Measurements from ENCODE around the gene LYZL2. TPM values are rescaled to one million over a fixed set of nuclear protein-coding genes. Genes with fewer than 3 reads are reported as not detected.

LYZL2 gene
- total and polyA plus RNA-seq, 9 of the 15 experiments (the other 6 are each of a cell fraction or from before 2014, with no cell fraction given) = not detected

GRCh38 chr10:30583778-30584415, 45.7 kb downstream of the LYZL2 start:
- H4K20me1 ChIP-seq (replicated peaks; ENCODE audit: control insufficient read depth, insufficient read depth, low read length) = no peaks in the 10 kb centered on the region
- DNase-seq (ENCODE audit: extremely low read depth in 1 of 4, low spot score in 3 of 4) (peak; percentile 19 to 62 (median 36)), ATAC-seq (peak; percentile 76), FAIRE-seq (peak; percentile 89)
- peak overlapping the region; percentile 34 for H3K4me3 ChIP-seq
- peak overlapping the region; percentile 88 for H3K4me2 ChIP-seq (ENCODE audit: insufficient read depth, low read length)
- H3K4me1 ChIP-seq (replicated peaks in 1 of 2; ENCODE audit: control insufficient read depth in 2 of 2, insufficient read depth in 2 of 2, low read length in 2 of 2) = peaks cover 9 to 16% of the 10 kb centered on the region in 2 experiments; a peak in 3 of 5 replicates
- H3K36me3 ChIP-seq (ENCODE audit: control insufficient read depth, insufficient read depth, low read length) = no peaks in the 10 kb centered on the region
- no peaks in the 10 kb centered on the region for H3K27me3 ChIP-seq (ENCODE audit: control insufficient read depth in 2 of 2, insufficient read depth in 2 of 2, low read length in 2 of 2)
- no peaks in the 10 kb centered on the region for H3K79me2 ChIP-seq (ENCODE audit: control insufficient read depth, insufficient read depth, low read length)
- BruUV-seq (replicated peaks) = no TSS peak
- ChIA-PET CTCF (ENCODE audit: low intra/inter-chr PET ratio) (no interaction called here), POLR2A (interaction anchor here (0.6 to 1.8 kb wide), 8 partner anchors 12 to 151 kb away, joined by 3 to 10 read pairs (median 4); no protein-coding TSS in a partner anchor)
- in situ Hi-C loops (cut with MboI) = loop anchor here (5.0 kb wide), 1 partner anchor 192 kb away; no protein-coding TSS in a partner anchor
- no peaks in the 10 kb centered on the region for H3K9me1 ChIP-seq (ENCODE audit: control insufficient read depth, insufficient read depth, low read length)
- no peaks in the 10 kb centered on the region for H3K9me3 ChIP-seq (replicated peaks; ENCODE audit: control insufficient read depth, insufficient read depth, low read depth, low read length)
- peak overlapping the region; percentile 78 for H3K27ac ChIP-seq (ENCODE audit: extremely low read depth, low read depth, low read length)
- intact Hi-C loops (cut with micrococcal nuclease) = loop anchor here (2.0 kb wide), 1 partner anchor 31 kb away; no protein-coding TSS in a partner anchor
- peak overlapping the region; percentile 78 to 88; a peak in 3 of 4 replicates for H3K9ac ChIP-seq (ENCODE audit: insufficient read depth in 1 of 2, low read depth in 2 of 2, low read length in 2 of 2)
- WGBS (ENCODE audit: insufficient coverage, low coverage, missing lambda C conversion rate) = 4% methylated on average over 15 of the region's 15 CpGs
- H2AFZ ChIP-seq (ENCODE audit: low read depth, low read length) = peak overlapping the region; percentile 99
- TF ChIP-seq ZBTB34 (CRISPR knock-in tag; IDR thresholded peaks at IDR 0.05) (no peak), NFIX (CRISPR knock-in tag; IDR thresholded peaks at IDR 0.05; ENCODE audit: low read depth) (no peak), NFYB (IDR thresholded peaks at IDR 0.05; ENCODE audit: extremely low read depth, insufficient read length) (no peak), HMG20B (CRISPR knock-in tag; IDR thresholded peaks at IDR 0.05) (no peak), ZNF584 (CRISPR knock-in tag; IDR thresholded peaks at IDR 0.05; ENCODE audit: low read depth) (no peak), ZNF511 (CRISPR knock-in tag; IDR thresholded peaks at IDR 0.05) (no peak), CEBPZ (IDR thresholded peaks at IDR 0.05; ENCODE audit: borderline replicate concordance, low read depth, low read length) (no peak), MLLT1 (IDR thresholded peaks at IDR 0.05) (no peak), ZNF121 (CRISPR knock-in tag; conservative IDR thresholded peaks at IDR 0.05) (no peak), HDAC2 (IDR thresholded peaks at IDR 0.05) (no peak), MCM3 (IDR thresholded peaks at IDR 0.05) (no peak), NFIC (IDR thresholded peaks at IDR 0.05) (0 out of 2 replicates have a peak, but pooled peaks have one; percentile 9), RAD51 (IDR thresholded peaks at IDR 0.05; ENCODE audit: borderline replicate concordance, low read depth) (no peak), POLR2H (tag; IDR thresholded peaks at IDR 0.05; ENCODE audit: low read depth) (no peak), ZNF217 (CRISPR knock-in tag; IDR thresholded peaks at IDR 0.05) (no peak), BRF1 (IDR thresholded peaks at IDR 0.05; ENCODE audit: borderline replicate concordance, extremely low read depth, insufficient read length) (no peak)
